Anterior cingulate cortex (tissue), 58 donors: ENCODE results near the gene PHYHIPL.
"Not testable (repeated sequence)": the region's sequence is repeated elsewhere in the genome, so short reads cannot be mapped to it uniquely, and the experiment has no call there.

ENCODE experiments used
- DNase-seq, 58 donors: peaks; one replicate each; lab custom pipeline; 2025; lab: John Stamatoyannopoulos, UW

PHYHIPL gene

GRCh38 chr10:59181668-59182067 is 5.2 kb downstream of the PHYHIPL start:
- peak in 10 of 58 donors; percentile 1 to 75 (median 10) for DNase-seq

- no peak for DNase-seq
Measured at GRCh38 chr10:59190332-59190731, 13.9 kb downstream of the PHYHIPL start.

GRCh38 chr10:59206204-59206720 is 29.8 kb downstream of the PHYHIPL start:
- no peak for DNase-seq

- no peak for DNase-seq
Measured at GRCh38 chr10:59212301-59212798, 35.9 kb downstream of the PHYHIPL start.

GRCh38 chr10:59214160-59214559 is 37.7 kb downstream of the PHYHIPL start:
- no peak for DNase-seq

GRCh38 chr10:59216178-59216869 is 39.9 kb downstream of the PHYHIPL start:
- DNase-seq: no peak

- DNase-seq: no peak
Measured at GRCh38 chr10:59222788-59223187, 46.3 kb downstream of the PHYHIPL start.

GRCh38 chr10:59223597-59223996 is 47.2 kb downstream of the PHYHIPL start:
- not testable (repeated sequence) for DNase-seq

- no peak for DNase-seq
Measured at GRCh38 chr10:59225211-59225610, 48.8 kb downstream of the PHYHIPL start.

GRCh38 chr10:59227136-59227673 is 50.8 kb downstream of the PHYHIPL start:
- peak in 2 of 58 donors; percentile 5 to 13 for DNase-seq

GRCh38 chr10:59229441-59229840 is 53.0 kb downstream of the PHYHIPL start:
- DNase-seq: no peak

GRCh38 chr10:59234194-59234593 is 57.8 kb downstream of the PHYHIPL start:
- no peak for DNase-seq

- DNase-seq: peak in 2 of 58 donors; percentile 4 to 24
Measured at GRCh38 chr10:59234816-59235429, 58.5 kb downstream of the PHYHIPL start.

GRCh38 chr10:59236064-59236697 is 59.7 kb downstream of the PHYHIPL start:
- DNase-seq: no peak

- DNase-seq: no peak
Measured at GRCh38 chr10:59237775-59238174, 61.3 kb downstream of the PHYHIPL start.

GRCh38 chr10:59239108-59239507 is 62.7 kb downstream of the PHYHIPL start:
- not testable (repeated sequence) for DNase-seq

- peak in 2 of 58 donors; percentile 14 to 44 for DNase-seq
Measured at GRCh38 chr10:59240582-59241183, 64.2 kb downstream of the PHYHIPL start.

- no peak for DNase-seq
Measured at GRCh38 chr10:59242057-59242456, 65.6 kb downstream of the PHYHIPL start.

- DNase-seq: no peak
Measured at GRCh38 chr10:59242991-59243390, 66.5 kb downstream of the PHYHIPL start.

- no peak for DNase-seq
Measured at GRCh38 chr10:59243611-59244195, 67.3 kb downstream of the PHYHIPL start.
